ENCODE measurements around the gene TDP2. TPM values are rescaled to one million over a fixed set of nuclear protein-coding genes. Genes with fewer than 3 reads are reported as not detected.
"Not testable (repeated sequence)": the region's sequence is repeated elsewhere in the genome, so short reads cannot be mapped to it uniquely, and the experiment has no call there.

TDP2 gene
- polyA plus RNA-seq, 2 donors = 13.9 to 14.2 TPM

GRCh38 chr6:24655215-24655614 lies 11.5 kb downstream of the TDP2 start:
- 79 to 84% methylated on average over 1 of the region's 1 CpG for WGBS, 2 donors
- Histone ChIP-seq H3K36me3 (ENCODE audit: control insufficient read depth in 2 of 2, insufficient read depth in 2 of 2, low read length in 1 of 2) (peaks cover 2% of the 10 kb centered on the region in 2 donors), H3K9me3 (ENCODE audit: control insufficient read depth in 2 of 2, insufficient read depth in 1 of 2, low read depth in 1 of 2, low read length in 1 of 2) (no peaks in the 10 kb centered on the region), H3K4me1 (ENCODE audit: control insufficient read depth in 2 of 2, insufficient read depth in 2 of 2, low read length in 1 of 2) (no peaks in the 10 kb centered on the region), H3K27ac (ENCODE audit: low read depth in 2 of 2, low read length in 1 of 2) (no peak overlapping the region), H3K27me3 (ENCODE audit: control insufficient read depth in 1 of 2, insufficient read depth in 2 of 2, low read length in 2 of 2) (no peaks in the 10 kb centered on the region), H3K4me3 (ENCODE audit: low read depth in 1 of 2, low read length in 2 of 2) (no peak overlapping the region)

GRCh38 chr6:24650365-24650764 lies 16.3 kb downstream of the TDP2 start:
- WGBS, 2 donors = 29 to 31% methylated on average over 3 of the region's 3 CpGs
- H3K9me3 ChIP-seq (ENCODE audit: control insufficient read depth in 2 of 2, insufficient read depth in 1 of 2, low read depth in 1 of 2, low read length in 1 of 2) = no peaks in the 10 kb centered on the region
- peaks cover 0 to 2% of the 10 kb centered on the region in 2 donors for H3K36me3 ChIP-seq (ENCODE audit: control insufficient read depth in 2 of 2, insufficient read depth in 2 of 2, low read length in 1 of 2)
- no peak overlapping the region for H3K27ac ChIP-seq (ENCODE audit: low read depth in 2 of 2, low read length in 1 of 2)
- H3K27me3 ChIP-seq (ENCODE audit: control insufficient read depth in 1 of 2, insufficient read depth in 2 of 2, low read length in 2 of 2) = no peaks in the 10 kb centered on the region
- no peak overlapping the region for H3K4me3 ChIP-seq (ENCODE audit: low read depth in 1 of 2, low read length in 2 of 2)
- H3K4me1 ChIP-seq (ENCODE audit: control insufficient read depth in 2 of 2, insufficient read depth in 2 of 2, low read length in 1 of 2) = peaks cover 5 to 6% of the 10 kb centered on the region in 2 donors

DNA sequence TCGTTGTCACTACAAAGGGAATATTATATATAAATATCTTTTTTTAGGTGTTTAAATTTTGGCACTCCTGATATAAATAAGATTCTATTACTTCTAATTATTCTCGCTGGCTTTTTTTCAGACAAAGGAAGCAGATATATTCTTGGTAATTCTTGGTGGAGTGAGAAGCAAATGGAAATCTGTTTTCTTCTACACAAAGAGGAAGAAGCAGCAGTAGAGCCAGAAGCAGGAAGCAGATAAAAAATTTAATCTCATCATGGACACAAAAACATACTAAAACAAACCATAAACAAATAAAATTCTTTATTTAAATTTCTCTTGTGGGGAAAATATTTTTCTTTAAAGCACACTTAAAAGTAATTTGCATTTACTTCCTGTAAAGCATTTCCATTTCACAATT lies 17.0 kb downstream of the TDP2 start:
- H3K27ac ChIP-seq (ENCODE audit: low read depth in 2 of 2, low read length in 1 of 2) = no peak overlapping the region
- H3K36me3 ChIP-seq (ENCODE audit: control insufficient read depth in 2 of 2, insufficient read depth in 2 of 2, low read length in 1 of 2) = peaks cover 0 to 2% of the 10 kb centered on the region in 2 donors
- H3K27me3 ChIP-seq (ENCODE audit: control insufficient read depth in 1 of 2, insufficient read depth in 2 of 2, low read length in 2 of 2) = no peaks in the 10 kb centered on the region
- peaks cover 5 to 6% of the 10 kb centered on the region in 2 donors for H3K4me1 ChIP-seq (ENCODE audit: control insufficient read depth in 2 of 2, insufficient read depth in 2 of 2, low read length in 1 of 2)
- WGBS, 2 donors = 69 to 74% methylated on average over 2 of the region's 2 CpGs
- H3K9me3 ChIP-seq (ENCODE audit: control insufficient read depth in 2 of 2, insufficient read depth in 1 of 2, low read depth in 1 of 2, low read length in 1 of 2) = no peaks in the 10 kb centered on the region
- no peak overlapping the region for H3K4me3 ChIP-seq (ENCODE audit: low read depth in 1 of 2, low read length in 2 of 2)

DNA sequence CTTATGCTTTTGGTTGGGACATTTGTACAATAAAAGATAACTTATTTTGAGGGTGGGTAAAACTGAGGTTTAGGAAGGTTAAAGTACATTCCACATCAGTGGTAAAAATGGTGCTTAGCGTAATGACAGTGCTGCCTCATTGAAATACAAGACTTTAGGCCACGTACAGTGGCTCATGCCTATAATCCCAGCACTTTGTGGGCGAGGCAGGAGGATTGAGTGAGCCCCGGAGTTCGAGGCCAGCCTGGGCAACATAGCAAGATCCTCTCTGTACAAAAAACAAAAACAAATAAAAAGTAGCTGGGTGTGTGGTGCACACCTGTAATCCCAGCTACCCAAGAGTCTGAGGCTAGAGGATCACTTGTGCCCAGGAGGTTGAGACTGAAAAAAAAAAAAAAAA lies 18.4 kb downstream of the TDP2 start:
- no peak overlapping the region for H3K27ac ChIP-seq (ENCODE audit: low read depth in 2 of 2, low read length in 1 of 2)
- no peak overlapping the region for H3K4me3 ChIP-seq (ENCODE audit: low read depth in 1 of 2, low read length in 2 of 2)
- no peaks in the 10 kb centered on the region for H3K27me3 ChIP-seq (ENCODE audit: control insufficient read depth in 1 of 2, insufficient read depth in 2 of 2, low read length in 2 of 2)
- 93 to 94% methylated on average over 5 of the region's 5 CpGs for WGBS, 2 donors
- H3K4me1 ChIP-seq (ENCODE audit: control insufficient read depth in 2 of 2, insufficient read depth in 2 of 2, low read length in 1 of 2) = peaks cover 5 to 6% of the 10 kb centered on the region in 2 donors
- peaks cover 0 to 2% of the 10 kb centered on the region in 2 donors for H3K36me3 ChIP-seq (ENCODE audit: control insufficient read depth in 2 of 2, insufficient read depth in 2 of 2, low read length in 1 of 2)
- no peaks in the 10 kb centered on the region for H3K9me3 ChIP-seq (ENCODE audit: control insufficient read depth in 2 of 2, insufficient read depth in 1 of 2, low read depth in 1 of 2, low read length in 1 of 2)

- no peak overlapping the region for H3K4me3 ChIP-seq (ENCODE audit: low read depth in 1 of 2, low read length in 2 of 2)
- H3K36me3 ChIP-seq (ENCODE audit: control insufficient read depth in 2 of 2, insufficient read depth in 2 of 2, low read length in 1 of 2) = no peaks in the 10 kb centered on the region
- no peaks in the 10 kb centered on the region for H3K27me3 ChIP-seq (ENCODE audit: control insufficient read depth in 1 of 2, insufficient read depth in 2 of 2, low read length in 2 of 2)
- 49 to 62% methylated on average over 8 of the region's 8 CpGs for WGBS, 2 donors
- peak overlapping the region; percentile 38 to 78 for H3K27ac ChIP-seq (ENCODE audit: low read depth in 2 of 2, low read length in 1 of 2)
- peaks cover 5 to 6% of the 10 kb centered on the region in 2 donors for H3K4me1 ChIP-seq (ENCODE audit: control insufficient read depth in 2 of 2, insufficient read depth in 2 of 2, low read length in 1 of 2)
- no peaks in the 10 kb centered on the region for H3K9me3 ChIP-seq (ENCODE audit: control insufficient read depth in 2 of 2, insufficient read depth in 1 of 2, low read depth in 1 of 2, low read length in 1 of 2)
Observed at GRCh38 chr6:24646771-24647170, 19.9 kb downstream of the TDP2 start.

DNA sequence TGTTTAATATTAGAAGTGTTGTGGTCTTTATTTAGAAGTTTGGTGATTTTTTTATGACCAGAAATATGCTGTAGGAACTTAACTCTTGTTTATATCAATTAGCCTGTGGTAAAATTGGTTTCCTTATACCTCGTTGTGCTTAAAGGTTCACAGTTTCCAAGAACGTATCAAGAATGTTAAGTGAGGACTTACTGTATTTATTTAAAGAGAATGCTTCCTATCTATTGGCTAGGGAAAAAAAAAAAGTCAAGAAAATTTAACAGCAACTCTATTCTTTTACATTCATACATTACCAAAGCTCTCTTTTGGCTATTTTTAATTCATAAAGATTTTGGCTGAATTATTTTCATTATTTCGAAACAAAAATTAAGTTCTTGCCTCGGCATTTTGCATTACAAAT lies 22.3 kb downstream of the TDP2 start:
- H3K27me3 ChIP-seq (ENCODE audit: control insufficient read depth in 1 of 2, insufficient read depth in 2 of 2, low read length in 2 of 2) = no peaks in the 10 kb centered on the region
- H3K27ac ChIP-seq (ENCODE audit: low read depth in 2 of 2, low read length in 1 of 2) = no peak overlapping the region
- no peak overlapping the region for H3K4me3 ChIP-seq (ENCODE audit: low read depth in 1 of 2, low read length in 2 of 2)
- H3K36me3 ChIP-seq (ENCODE audit: control insufficient read depth in 2 of 2, insufficient read depth in 2 of 2, low read length in 1 of 2) = no peaks in the 10 kb centered on the region
- H3K9me3 ChIP-seq (ENCODE audit: control insufficient read depth in 2 of 2, insufficient read depth in 1 of 2, low read depth in 1 of 2, low read length in 1 of 2) = no peaks in the 10 kb centered on the region
- 68 to 75% methylated on average over 4 of the region's 4 CpGs for WGBS, 2 donors
- H3K4me1 ChIP-seq (ENCODE audit: control insufficient read depth in 2 of 2, insufficient read depth in 2 of 2, low read length in 1 of 2) = peaks cover 5 to 6% of the 10 kb centered on the region in 2 donors

DNA sequence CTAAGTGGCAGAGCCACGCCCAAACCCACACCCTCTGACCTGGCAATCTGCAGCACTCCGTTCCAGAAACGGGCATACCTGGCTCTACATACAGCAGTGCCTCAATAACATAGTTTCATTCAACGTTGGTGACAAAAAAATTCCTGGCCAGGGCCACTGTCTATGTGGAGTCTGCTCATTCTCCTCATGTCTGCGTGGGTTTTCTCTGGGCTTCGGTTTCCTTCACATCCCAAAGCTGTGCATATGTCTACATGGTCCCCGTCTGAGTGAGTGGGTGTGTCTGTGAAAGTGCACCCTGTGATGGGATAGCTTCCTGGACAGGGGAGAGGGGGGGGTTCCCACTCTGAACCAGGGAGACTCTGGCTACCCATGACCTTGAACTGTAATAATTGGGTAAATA lies 22.8 kb downstream of the TDP2 start:
- Histone ChIP-seq H3K9me3 (ENCODE audit: control insufficient read depth in 2 of 2, insufficient read depth in 1 of 2, low read depth in 1 of 2, low read length in 1 of 2) (no peaks in the 10 kb centered on the region), H3K27me3 (ENCODE audit: control insufficient read depth in 1 of 2, insufficient read depth in 2 of 2, low read length in 2 of 2) (no peaks in the 10 kb centered on the region), H3K36me3 (ENCODE audit: control insufficient read depth in 2 of 2, insufficient read depth in 2 of 2, low read length in 1 of 2) (no peaks in the 10 kb centered on the region), H3K27ac (ENCODE audit: low read depth in 2 of 2, low read length in 1 of 2) (no peak overlapping the region), H3K4me1 (ENCODE audit: control insufficient read depth in 2 of 2, insufficient read depth in 2 of 2, low read length in 1 of 2) (peaks cover 5 to 6% of the 10 kb centered on the region in 2 donors), H3K4me3 (ENCODE audit: low read depth in 1 of 2, low read length in 2 of 2) (no peak overlapping the region)
- 63 to 66% methylated on average over 7 of the region's 7 CpGs for WGBS, 2 donors

GRCh38 chr6:24642061-24642460 lies 24.6 kb downstream of the TDP2 start:
- H3K9me3 ChIP-seq (ENCODE audit: control insufficient read depth in 2 of 2, insufficient read depth in 1 of 2, low read depth in 1 of 2, low read length in 1 of 2) = no peaks in the 10 kb centered on the region
- no peaks in the 10 kb centered on the region for H3K27me3 ChIP-seq (ENCODE audit: control insufficient read depth in 1 of 2, insufficient read depth in 2 of 2, low read length in 2 of 2)
- no peak overlapping the region for H3K27ac ChIP-seq (ENCODE audit: low read depth in 2 of 2, low read length in 1 of 2)
- peaks cover 5 to 6% of the 10 kb centered on the region in 2 donors for H3K4me1 ChIP-seq (ENCODE audit: control insufficient read depth in 2 of 2, insufficient read depth in 2 of 2, low read length in 1 of 2)
- no peak overlapping the region for H3K4me3 ChIP-seq (ENCODE audit: low read depth in 1 of 2, low read length in 2 of 2)
- H3K36me3 ChIP-seq (ENCODE audit: control insufficient read depth in 2 of 2, insufficient read depth in 2 of 2, low read length in 1 of 2) = no peaks in the 10 kb centered on the region

DNA sequence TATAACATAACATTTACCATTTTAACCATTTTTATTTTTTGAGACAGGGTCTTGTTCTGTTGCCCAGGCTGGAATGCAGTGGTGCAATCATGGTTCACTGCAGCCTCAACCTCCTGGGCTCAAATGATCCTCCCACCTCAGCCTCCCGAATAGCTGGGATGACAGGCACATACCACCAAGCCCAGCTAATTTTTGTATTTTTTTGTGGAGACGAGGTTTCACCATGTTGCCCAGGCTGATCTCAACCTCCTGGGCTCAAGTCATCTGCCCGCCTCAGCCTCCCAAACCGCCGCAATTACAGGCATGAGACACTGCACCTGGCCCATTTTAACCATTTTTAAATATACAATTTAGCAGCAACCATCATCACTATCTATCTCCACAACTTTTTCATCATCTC lies 26.1 kb downstream of the TDP2 start:
- 85 to 92% methylated on average over 5 of the region's 5 CpGs for WGBS, 2 donors
- H3K9me3 ChIP-seq (ENCODE audit: control insufficient read depth in 2 of 2, insufficient read depth in 1 of 2, low read depth in 1 of 2, low read length in 1 of 2); H3K4me1 ChIP-seq (ENCODE audit: control insufficient read depth in 2 of 2, insufficient read depth in 2 of 2, low read length in 1 of 2); H3K4me3 ChIP-seq (ENCODE audit: low read depth in 1 of 2, low read length in 2 of 2); H3K27me3 ChIP-seq (ENCODE audit: control insufficient read depth in 1 of 2, insufficient read depth in 2 of 2, low read length in 2 of 2); H3K27ac ChIP-seq (ENCODE audit: low read depth in 2 of 2, low read length in 1 of 2); H3K36me3 ChIP-seq (ENCODE audit: control insufficient read depth in 2 of 2, insufficient read depth in 2 of 2, low read length in 1 of 2): not testable (repeated sequence)

DNA sequence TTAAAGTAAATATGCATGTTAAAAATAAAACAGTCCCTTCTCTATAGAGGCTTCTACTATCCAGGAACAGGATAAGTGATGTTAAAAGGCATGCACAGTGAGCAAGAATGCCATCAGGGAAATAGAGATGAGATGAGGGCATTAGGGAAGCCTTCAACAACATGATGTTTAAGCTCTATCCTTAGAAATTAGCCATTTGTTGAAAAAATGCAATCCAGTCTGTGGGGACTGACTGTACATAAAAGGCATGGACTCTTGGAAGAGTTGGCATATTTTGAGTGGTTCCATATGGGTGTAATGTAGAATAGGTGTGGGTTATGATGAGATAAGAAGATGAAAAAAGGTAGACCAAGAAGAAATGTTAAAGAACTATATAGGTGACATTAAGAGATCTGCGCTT lies 26.5 kb downstream of the TDP2 start:
- Histone ChIP-seq H3K9me3 (ENCODE audit: control insufficient read depth in 2 of 2, insufficient read depth in 1 of 2, low read depth in 1 of 2, low read length in 1 of 2) (peaks cover 0 to 2% of the 10 kb centered on the region in 2 donors), H3K36me3 (ENCODE audit: control insufficient read depth in 2 of 2, insufficient read depth in 2 of 2, low read length in 1 of 2) (no peaks in the 10 kb centered on the region), H3K27ac (ENCODE audit: low read depth in 2 of 2, low read length in 1 of 2) (no peak overlapping the region), H3K4me3 (ENCODE audit: low read depth in 1 of 2, low read length in 2 of 2) (no peak overlapping the region), H3K27me3 (ENCODE audit: control insufficient read depth in 1 of 2, insufficient read depth in 2 of 2, low read length in 2 of 2) (no peaks in the 10 kb centered on the region), H3K4me1 (ENCODE audit: control insufficient read depth in 2 of 2, insufficient read depth in 2 of 2, low read length in 1 of 2) (no peaks in the 10 kb centered on the region)
- 98 to 100% methylated on average over 1 of the region's 1 CpG for WGBS, 2 donors
